Heart right ventricle (tissue), 16 donors: ENCODE data around the gene TBC1D10B. TPM values are rescaled to one million over a fixed set of nuclear protein-coding genes. Genes with fewer than 3 reads are reported as not detected.

Source experiments
- ATAC-seq, 8 donors: fragments of 200-7000 bp; cut with Tn5 transposase; one replicate each; pipeline ENCODE4 v1.9.1; 2020; ENCODE audit warnings: mild to moderate bottlenecking in 8 of 8, moderate library complexity in 8 of 8, moderate number of reproducible peaks in 1 of 8
- DNase-seq, 2 donors: peaks; one replicate each; pipeline ENCODE4 v3.0.0-alpha.2; 2020
- H3K27ac ChIP-seq, 10 donors: fragments of 200-600 bp; sonication (generic) in 2 of 10; one replicate each; pipeline versions ENCODE4 v1.5.0 to v1.8.0; 2020 to 2022; ENCODE audit warnings: mild to moderate bottlenecking in 3 of 10
- H3K27me3 ChIP-seq, 7 donors: fragments of 200-600 bp; one replicate each; pipeline ENCODE4 v1.8.0; 2021 to 2022; ENCODE audit warnings: mild to moderate bottlenecking in 2 of 7
- H3K36me3 ChIP-seq, 9 donors: fragments of 200-600 bp; sonication (generic) in 1 of 9; one replicate each; pipeline versions ENCODE4 v1.5.0 to v1.8.0; 2020 to 2022; ENCODE audit warnings: mild to moderate bottlenecking in 2 of 9
- H3K4me1 ChIP-seq, 9 donors: fragments of 200-600 bp; sonication (generic) in 1 of 9; one replicate each; pipeline versions ENCODE4 v1.5.0 to v1.8.0; 2020 to 2022; ENCODE audit warnings: mild to moderate bottlenecking in 4 of 9
- H3K4me3 ChIP-seq, 10 donors: fragments of 200-600 bp; sonication (generic) in 2 of 10; one replicate each; pipeline versions ENCODE4 v1.5.0 to v1.8.0; 2020 to 2022; ENCODE audit warnings: mild to moderate bottlenecking in 7 of 10, moderate library complexity in 2 of 10
- H3K9me3 ChIP-seq, 11 donors: fragments of 200-600 bp in 10 of 11; sonication (generic) in 2 of 11; one replicate each; pipeline versions ENCODE4 v1.5.0 to v1.8.0; 2013 to 2022; ENCODE audit warnings: mild to moderate bottlenecking in 2 of 11, control low read depth in 1 of 11, moderate library complexity in 1 of 11
- WGBS, 2 donors: extraction: QIAGEN DNeasy Blood & Tissue Kit; methylation state at CpG; one replicate each; pipeline ENCODE4 v1.1.7; 2013; ENCODE audit warnings: inconsistent platforms in 1 of 2; 5-methylcytosine and 5-hydroxymethylcytosine counted together
- intact Hi-C, 10 donors: fragments of 100-400 bp; cut with DNase I; formaldehyde crosslinking; loops; one replicate each; pipeline versions ENCODE4 v1.11.1 to v1.14.2; 2022
- long read RNA-seq, 3 donors: library from polyadenylated mRNA; unstranded; transcript quantifications; one replicate each; pipeline ENCODE4 v2.0.0, GENCODE V29; 2020 to 2021
- polyA plus RNA-seq, 2 donors: library from polyadenylated mRNA; stranded (reverse); fragments of 200-250 nt; gene quantifications; one replicate each; pipeline ENCODE4 v1.2.3, GENCODE V29; 2013
- total RNA-seq, 10 donors: library from RNA; stranded (reverse); fragmentation: NEBNext Ultra II Directional in 3 of 10; extraction: Animal tissue kit (Norgen Biotek cat#: 25700) in 3 of 10; gene quantifications; one replicate each; pipeline versions ENCODE4 v1.2.1 to v1.2.4, GENCODE V29; 2021 to 2023
- TF ChIP-seq, protein P1 (sequence below), 9 donors: fragments of 200-600 bp; sonication (generic) in 2 of 9; IDR thresholded peaks; one replicate each; pipeline versions ENCODE4 v1.5.0 to v1.8.0; 2021 to 2022; ENCODE audit warnings: antibody characterized with exemption in 9 of 9, mild to moderate bottlenecking in 5 of 9, moderate library complexity in 1 of 9
- donor health status: Arrhythmogenic right ventricular cardiomyopathy.
- donor health status: ischemic (EF 13 %, LVEDD 7.1; RV severe dilation, severe dysfunction).
- donor health status: healthy with polysubstance abuse.
- donor health status: DM: no; HTN: yes; CAD: no.
- donor health status: DM: no; HTN: no; CAD: no.
- donor health status: ischemic (EF 25% LVEDD 6.9; RV normal size, moderate dysfunction).
- donor health status: ischemic (EF 25% LVEDD 5.7; RV mildly dilated, moderate dysfunction).
- donor health status: healthy.
- donor health status: DM: yes; HTN: yes; CAD: no.
- donor health status: Ischemic cardiomyopathy.
- donor health status: ischemic (EF 35%, LVEDD 5.7; RV mildly dilated, moderate dysfunction).
- donor health status: nonischemic (EF 11% LVEDD 7.7; RV severe dilation, severe dysfunction).
- donor health status: DM: yes; HTN: yes; CAD: no.
- donor health status: PGD.
- donor health status: ischemic (EF 29% LVEDD 5.4; RV normal size, mild dysfunction).
- donor health status: nonischemic (EF 23%, LVEDD 6.1; RV moderate dilation, normal function).

TBC1D10B gene, protein sequence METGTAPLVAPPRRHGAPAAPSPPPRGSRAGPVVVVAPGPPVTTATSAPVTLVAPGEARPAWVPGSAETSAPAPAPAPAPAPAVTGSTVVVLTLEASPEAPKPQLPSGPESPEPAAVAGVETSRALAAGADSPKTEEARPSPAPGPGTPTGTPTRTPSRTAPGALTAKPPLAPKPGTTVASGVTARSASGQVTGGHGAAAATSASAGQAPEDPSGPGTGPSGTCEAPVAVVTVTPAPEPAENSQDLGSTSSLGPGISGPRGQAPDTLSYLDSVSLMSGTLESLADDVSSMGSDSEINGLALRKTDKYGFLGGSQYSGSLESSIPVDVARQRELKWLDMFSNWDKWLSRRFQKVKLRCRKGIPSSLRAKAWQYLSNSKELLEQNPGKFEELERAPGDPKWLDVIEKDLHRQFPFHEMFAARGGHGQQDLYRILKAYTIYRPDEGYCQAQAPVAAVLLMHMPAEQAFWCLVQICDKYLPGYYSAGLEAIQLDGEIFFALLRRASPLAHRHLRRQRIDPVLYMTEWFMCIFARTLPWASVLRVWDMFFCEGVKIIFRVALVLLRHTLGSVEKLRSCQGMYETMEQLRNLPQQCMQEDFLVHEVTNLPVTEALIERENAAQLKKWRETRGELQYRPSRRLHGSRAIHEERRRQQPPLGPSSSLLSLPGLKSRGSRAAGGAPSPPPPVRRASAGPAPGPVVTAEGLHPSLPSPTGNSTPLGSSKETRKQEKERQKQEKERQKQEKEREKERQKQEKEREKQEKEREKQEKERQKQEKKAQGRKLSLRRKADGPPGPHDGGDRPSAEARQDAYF
- total RNA-seq: 10 to 100 TPM; 18.0 to 27.7 (median 22.2) TPM
- 10 to 100 TPM; 25.1 to 30.0 TPM for polyA plus RNA-seq
- long read RNA-seq, donor 1, transcript TBC1D10B-201 (9 exons, 3,350 nt): major isoform, 31 of 45 reads
- long read RNA-seq, donor 1, partial matches to known transcripts: 5 of 45 reads
- long read RNA-seq, donor 1, other reads (novel, unspliced or antisense): 9 of 45 reads
- long read RNA-seq, donor 2, transcript TBC1D10B-201 (9 exons, 3,350 nt): major isoform, 28 of 40 reads
- long read RNA-seq, donor 2, partial matches to known transcripts: 9 of 40 reads
- long read RNA-seq, donor 2, other reads (novel, unspliced or antisense): 2 of 40 reads
- long read RNA-seq, donor 3, transcript TBC1D10B-201 (9 exons, 3,350 nt): major isoform, 15 of 23 reads
- long read RNA-seq, donor 3, partial matches to known transcripts: 2 of 23 reads
- long read RNA-seq, donor 3, other reads (novel, unspliced or antisense): 6 of 23 reads

DNA sequence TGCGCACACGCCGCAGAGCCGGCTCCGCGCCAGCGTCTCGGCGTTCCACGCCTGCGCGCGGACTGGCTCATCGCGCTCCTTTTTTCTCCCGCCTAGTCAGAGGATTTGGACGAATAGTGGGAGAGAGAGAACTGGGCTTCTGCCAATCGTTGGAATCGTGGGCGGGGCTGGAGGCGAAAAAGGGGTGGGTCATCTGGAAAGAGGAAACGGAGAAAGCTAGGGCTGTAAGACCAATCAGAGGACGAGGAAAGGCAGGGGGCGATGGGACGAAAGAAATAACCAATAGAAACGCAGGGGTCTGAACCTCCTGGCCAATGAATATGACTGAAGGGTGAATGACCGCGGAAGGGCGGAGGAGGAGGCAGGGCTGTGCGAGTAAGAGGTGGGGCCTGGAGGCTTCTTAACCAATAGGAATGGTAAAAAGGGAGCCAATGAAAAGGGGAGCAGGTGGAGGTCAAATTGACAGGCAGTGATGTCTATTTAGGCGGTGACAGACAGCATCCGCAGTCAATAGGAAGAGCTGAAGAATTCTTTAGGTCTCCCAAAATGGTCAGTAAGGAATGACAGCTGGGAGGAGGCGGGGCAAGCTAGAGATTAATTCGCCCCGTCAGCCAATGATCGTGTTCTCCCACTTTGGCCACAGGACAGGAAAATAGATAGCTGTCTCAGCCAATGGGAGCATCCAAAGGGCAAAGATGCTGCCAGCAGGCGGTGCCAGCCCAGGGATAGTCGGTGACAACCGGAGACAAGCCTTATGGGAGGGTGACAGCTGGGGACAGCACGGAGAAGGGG, at the start of gene TBC1D10B:
TSS of gene TBC1D10B (minus strand) at position 39 of the 792 bp plus-strand sequence. CDS start 311 bp downstream, outside the sequence.
- H3K9me3 ChIP-seq: no peaks in the 10 kb centered on the region
- peaks cover 0 to 14% (median 0%) of the 10 kb centered on the region in 9 donors for H3K36me3 ChIP-seq
- H3K27me3 ChIP-seq: no peaks in the 10 kb centered on the region
- peak within 1 kb of the TSS; percentile 67 to 97 (median 90) for H3K4me3 ChIP-seq
- 0 to 1% methylated on average over 37 to 40 of the region's 40 CpGs for WGBS, 2 donors
- peaks cover 12 to 53% (median 39%) of the 10 kb centered on the region in 9 donors for H3K4me1 ChIP-seq
- H3K27ac ChIP-seq: peak within 1 kb of the TSS; percentile 61 to 96 (median 90)
- ATAC-seq (peak; percentile 89 to 96 (median 94)), DNase-seq (peak; percentile 96 to 99)
- TF ChIP-seq, protein P1, sequence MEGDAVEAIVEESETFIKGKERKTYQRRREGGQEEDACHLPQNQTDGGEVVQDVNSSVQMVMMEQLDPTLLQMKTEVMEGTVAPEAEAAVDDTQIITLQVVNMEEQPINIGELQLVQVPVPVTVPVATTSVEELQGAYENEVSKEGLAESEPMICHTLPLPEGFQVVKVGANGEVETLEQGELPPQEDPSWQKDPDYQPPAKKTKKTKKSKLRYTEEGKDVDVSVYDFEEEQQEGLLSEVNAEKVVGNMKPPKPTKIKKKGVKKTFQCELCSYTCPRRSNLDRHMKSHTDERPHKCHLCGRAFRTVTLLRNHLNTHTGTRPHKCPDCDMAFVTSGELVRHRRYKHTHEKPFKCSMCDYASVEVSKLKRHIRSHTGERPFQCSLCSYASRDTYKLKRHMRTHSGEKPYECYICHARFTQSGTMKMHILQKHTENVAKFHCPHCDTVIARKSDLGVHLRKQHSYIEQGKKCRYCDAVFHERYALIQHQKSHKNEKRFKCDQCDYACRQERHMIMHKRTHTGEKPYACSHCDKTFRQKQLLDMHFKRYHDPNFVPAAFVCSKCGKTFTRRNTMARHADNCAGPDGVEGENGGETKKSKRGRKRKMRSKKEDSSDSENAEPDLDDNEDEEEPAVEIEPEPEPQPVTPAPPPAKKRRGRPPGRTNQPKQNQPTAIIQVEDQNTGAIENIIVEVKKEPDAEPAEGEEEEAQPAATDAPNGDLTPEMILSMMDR (IDR thresholded peaks at IDR 0.05): peak in 6 of 9 donors; percentile 35 to 55 (median 42)
- intact Hi-C loops: no loop called here

DNA sequence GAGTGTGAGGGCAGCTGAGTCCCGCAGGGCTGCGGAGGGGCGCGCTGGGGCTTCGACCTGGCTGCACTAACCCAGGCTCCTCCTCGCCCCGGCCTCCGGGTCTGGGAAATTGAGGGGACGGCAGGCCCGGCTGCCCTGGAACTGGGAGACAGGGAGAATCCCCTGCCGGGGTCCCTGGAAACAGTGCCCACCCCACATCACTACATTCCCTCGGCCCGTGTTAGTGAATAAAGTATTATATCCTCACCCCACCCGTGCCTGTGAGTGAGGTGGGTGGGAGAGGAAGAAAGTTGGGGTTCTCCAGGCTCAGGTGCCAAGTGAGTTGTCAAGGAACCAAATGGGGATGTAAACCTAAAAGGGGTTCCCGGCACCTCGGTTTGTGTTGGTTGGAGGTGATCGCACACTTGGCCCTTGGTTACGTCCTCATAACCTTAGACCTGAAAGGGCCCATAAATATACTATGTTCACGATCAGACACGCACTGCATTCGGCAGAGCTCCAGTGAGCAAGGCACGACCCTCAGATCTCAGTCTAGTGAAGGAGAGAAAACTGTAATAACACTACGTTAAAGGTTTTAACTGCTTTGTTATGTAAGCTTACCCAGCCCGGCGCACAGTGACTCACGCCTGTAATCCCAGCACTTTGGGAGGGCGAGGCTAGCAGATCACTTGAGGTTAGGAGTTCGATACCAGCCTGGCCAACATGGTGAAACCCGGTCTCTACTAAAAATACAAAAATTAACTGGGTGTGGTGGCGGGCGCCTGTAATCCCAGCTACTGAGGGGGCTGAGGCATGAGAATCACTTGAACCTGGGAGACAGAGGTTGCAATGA, 48.3 kb upstream of the TBC1D10B start:
- DNase-seq (no peak), ATAC-seq (no peak)
- TF ChIP-seq, protein P1 (IDR thresholded peaks at IDR 0.05): peak in 1 of 9 donors; percentile 3
- Histone ChIP-seq H3K4me1 (peaks cover 3 to 17% (median 11%) of the 10 kb centered on the region in 9 donors), H3K9me3 (no peaks in the 10 kb centered on the region), H3K4me3 (peak overlapping the region in 9 of 10 donors; percentile 53 to 77 (median 66)), H3K27ac (peak overlapping the region; percentile 49 to 91 (median 78)), H3K36me3 (peaks cover 0 to 39% (median 10%) of the 10 kb centered on the region in 9 donors), H3K27me3 (no peaks in the 10 kb centered on the region)
- intact Hi-C loops: loop anchor here in 3 of 10 donors (10.0 kb wide), 3 partner anchors 64 to 354 kb away; partner anchors contain the start of genes ALDOA (in 1 of the 3), CD2BP2 (in 1 of the 3) and ZNF689 (in 1 of the 3)
- 68 to 72% methylated on average over 31 of the region's 31 CpGs for WGBS, 2 donors
